ENCODE measurements around the gene TRIM13. TPM values are rescaled to one million over a fixed set of nuclear protein-coding genes. Genes with fewer than 3 reads are reported as not detected.
"Not testable (repeated sequence)": the region's sequence is repeated elsewhere in the genome, so short reads cannot be mapped to it uniquely, and the experiment has no call there.

The TRIM13 gene, protein sequence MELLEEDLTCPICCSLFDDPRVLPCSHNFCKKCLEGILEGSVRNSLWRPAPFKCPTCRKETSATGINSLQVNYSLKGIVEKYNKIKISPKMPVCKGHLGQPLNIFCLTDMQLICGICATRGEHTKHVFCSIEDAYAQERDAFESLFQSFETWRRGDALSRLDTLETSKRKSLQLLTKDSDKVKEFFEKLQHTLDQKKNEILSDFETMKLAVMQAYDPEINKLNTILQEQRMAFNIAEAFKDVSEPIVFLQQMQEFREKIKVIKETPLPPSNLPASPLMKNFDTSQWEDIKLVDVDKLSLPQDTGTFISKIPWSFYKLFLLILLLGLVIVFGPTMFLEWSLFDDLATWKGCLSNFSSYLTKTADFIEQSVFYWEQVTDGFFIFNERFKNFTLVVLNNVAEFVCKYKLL
- total RNA-seq: 10 to 100 TPM; 15.8 to 16.0 TPM

DNA sequence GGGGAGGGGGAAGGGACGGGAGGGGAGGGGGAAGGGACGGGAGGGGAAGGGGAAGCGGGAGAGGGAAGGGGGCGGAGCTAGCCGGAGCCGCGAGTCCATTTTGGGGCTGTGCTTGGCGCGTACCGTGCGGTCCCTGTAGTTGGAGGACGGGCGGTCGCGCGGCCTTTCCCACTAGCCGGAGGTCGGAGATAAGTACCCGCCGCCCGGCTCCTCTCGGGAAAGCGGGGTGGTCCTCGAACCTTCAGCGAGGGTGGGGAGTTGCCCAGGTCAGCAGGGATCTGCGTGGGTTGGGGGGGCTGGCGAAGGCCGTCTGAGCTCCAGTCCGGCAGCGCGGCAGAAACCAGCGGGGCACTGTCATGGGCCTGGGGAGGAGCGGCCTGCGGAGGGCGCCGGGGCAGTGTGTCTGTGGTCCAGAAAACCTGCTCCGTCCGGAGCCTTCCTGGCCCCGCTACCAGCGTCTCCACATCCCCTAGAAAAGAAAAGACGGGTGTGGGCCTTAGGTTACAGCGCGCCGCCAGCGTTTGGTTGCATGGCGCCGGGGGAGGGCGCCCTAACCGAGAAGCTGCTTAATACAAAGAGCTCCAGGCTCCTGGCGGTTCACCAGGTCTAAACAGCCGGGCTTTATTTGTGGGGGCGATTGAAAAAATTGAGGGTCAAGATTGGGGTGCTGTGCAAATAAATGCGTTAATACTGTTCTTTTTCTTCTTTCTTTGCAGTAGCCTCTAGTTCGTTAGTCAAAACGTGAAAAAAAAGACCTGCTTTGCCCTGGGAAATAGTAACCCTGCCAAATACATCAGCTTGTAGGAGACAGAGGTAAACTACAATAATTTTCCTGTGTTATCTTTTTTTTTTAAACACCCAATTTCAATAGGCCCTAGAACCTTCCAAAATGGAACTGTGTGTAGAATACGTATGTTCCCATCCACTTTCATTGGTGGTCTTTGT is at the start of gene TRIM13:
Gene TRIM13, plus strand, starts transcription at position 92 of the 945 bp plus-strand sequence. CDS start 14,899 bp downstream, outside the sequence.
- DNase-seq (ENCODE audit: low spot score): peak; percentile 91
- Histone ChIP-seq H3K4me3 (peak within 1 kb of the TSS; percentile 84 to 89), H3K27me3 (no peaks in the 10 kb centered on the region), H3K9me3 (no peaks in the 10 kb centered on the region), H3K27ac (peak within 1 kb of the TSS; percentile 98 to 99), H3K4me1 (peaks cover 0 to 45% of the 10 kb centered on the region in 2 donors), H3K36me3 (peaks cover 22% of the 10 kb centered on the region)
- peak; percentile 59 to 91 for TF ChIP-seq CTCF (IDR thresholded peaks at IDR 0.05)

- H3K4me1 ChIP-seq; H3K4me3 ChIP-seq; H3K9me3 ChIP-seq; H3K27me3 ChIP-seq; H3K27ac ChIP-seq; DNase-seq (ENCODE audit: low spot score); H3K36me3 ChIP-seq: not testable (repeated sequence)
Measured at GRCh38 chr13:49948777-49949270, 48.0 kb upstream of the TRIM13 start.

DNA sequence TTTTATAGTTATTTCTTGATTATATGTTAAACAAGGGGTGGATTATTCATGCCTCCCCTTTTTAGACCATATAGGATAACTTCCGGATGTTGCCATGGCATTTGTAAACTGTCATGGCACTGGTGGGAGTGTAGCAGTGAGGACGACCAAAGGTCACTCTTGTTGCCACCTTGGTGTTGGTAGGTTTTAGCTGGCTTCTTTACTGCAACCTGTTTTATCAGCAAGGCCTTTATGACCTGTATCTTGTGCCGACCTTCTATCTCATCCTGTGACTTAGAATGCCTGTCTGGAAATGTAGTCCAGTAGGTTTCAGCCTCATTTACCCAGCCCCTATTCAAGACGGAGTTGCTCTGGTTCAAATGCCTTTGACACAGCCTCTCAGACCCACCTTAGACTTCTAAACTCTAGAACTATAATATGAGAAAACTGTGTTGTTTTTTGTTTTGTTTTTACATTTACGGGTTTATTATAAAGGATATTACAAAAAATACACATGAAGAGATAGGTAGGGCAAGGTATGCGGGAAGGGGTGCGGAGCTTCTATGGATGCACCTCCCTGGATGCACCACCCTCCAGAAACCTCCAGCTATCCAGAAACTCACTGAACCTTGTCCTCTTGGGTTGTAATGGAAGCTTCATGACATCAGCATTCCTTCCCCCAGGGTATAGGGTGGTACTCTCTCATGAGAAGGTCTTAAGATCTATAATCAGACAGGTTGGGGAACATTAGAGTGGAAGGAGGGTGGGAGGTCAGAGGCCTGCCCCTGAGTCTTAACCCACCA is 44.9 kb upstream of the TRIM13 start:
- Histone ChIP-seq H3K4me1 (no peaks in the 10 kb centered on the region), H3K36me3 (no peaks in the 10 kb centered on the region), H3K9me3 (no peaks in the 10 kb centered on the region), H3K4me3 (no peak overlapping the region), H3K27ac (no peak overlapping the region), H3K27me3 (no peaks in the 10 kb centered on the region)
- TF ChIP-seq CTCF (IDR thresholded peaks at IDR 0.05): no peak
- DNase-seq (ENCODE audit: low spot score): no peak

- H3K4me1 ChIP-seq: no peaks in the 10 kb centered on the region
- no peaks in the 10 kb centered on the region for H3K9me3 ChIP-seq
- H3K27ac ChIP-seq: no peak overlapping the region
- H3K4me3 ChIP-seq: no peak overlapping the region
- no peaks in the 10 kb centered on the region for H3K36me3 ChIP-seq
- no peak for DNase-seq (ENCODE audit: low spot score)
- H3K27me3 ChIP-seq: no peaks in the 10 kb centered on the region
- TF ChIP-seq CTCF (IDR thresholded peaks at IDR 0.05): no peak
Measured at GRCh38 chr13:49953560-49953959, 43.3 kb upstream of the TRIM13 start.

DNA sequence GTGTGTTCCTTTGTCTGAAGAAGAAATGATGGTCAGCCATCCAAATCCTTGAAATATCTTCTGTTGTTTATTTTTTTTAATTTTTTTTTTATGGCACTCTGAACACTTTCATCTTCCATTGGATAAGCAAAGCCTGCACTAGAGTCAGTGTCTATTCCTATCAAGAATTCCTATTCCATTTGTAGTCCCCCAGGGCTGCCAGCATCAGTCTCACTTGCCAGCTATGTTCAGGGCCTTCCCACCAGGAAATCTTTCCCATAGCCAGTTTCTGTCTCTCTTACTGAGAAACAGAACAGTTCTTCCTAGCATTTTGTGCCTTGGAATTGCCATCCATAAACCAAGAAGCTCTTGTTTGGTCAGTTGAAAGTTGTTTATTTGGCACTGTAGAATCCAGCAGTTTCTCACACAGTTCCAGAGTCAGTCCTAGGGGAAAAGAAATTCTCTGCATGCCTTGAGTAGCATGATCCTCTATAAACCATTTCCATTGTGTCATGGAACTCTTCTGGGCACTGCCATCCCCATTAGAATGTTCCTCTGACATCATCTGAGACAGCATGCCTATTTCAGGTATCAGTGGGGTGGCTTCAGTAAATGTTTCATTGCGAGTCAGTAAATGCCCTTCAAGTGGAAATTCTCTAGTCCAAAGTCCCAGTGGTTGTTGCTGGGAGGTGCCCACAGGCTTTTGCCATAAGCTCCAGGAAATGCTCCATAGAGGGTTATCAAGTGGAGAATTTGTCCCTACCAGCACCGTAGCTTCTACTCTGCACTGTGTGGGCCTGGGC is 42.0 kb upstream of the TRIM13 start:
- Histone ChIP-seq H3K27me3 (no peaks in the 10 kb centered on the region), H3K9me3 (peaks cover 0 to 10% of the 10 kb centered on the region in 2 donors), H3K27ac (no peak overlapping the region), H3K4me1 (no peaks in the 10 kb centered on the region), H3K36me3 (no peaks in the 10 kb centered on the region), H3K4me3 (no peak overlapping the region)
- no peak for TF ChIP-seq CTCF (IDR thresholded peaks at IDR 0.05)
- no peak for DNase-seq (ENCODE audit: low spot score)

Measured in right atrium auricular region (tissue), 2 donors.